ENCODE measurements around the gene HS3ST3B1.

DNA sequence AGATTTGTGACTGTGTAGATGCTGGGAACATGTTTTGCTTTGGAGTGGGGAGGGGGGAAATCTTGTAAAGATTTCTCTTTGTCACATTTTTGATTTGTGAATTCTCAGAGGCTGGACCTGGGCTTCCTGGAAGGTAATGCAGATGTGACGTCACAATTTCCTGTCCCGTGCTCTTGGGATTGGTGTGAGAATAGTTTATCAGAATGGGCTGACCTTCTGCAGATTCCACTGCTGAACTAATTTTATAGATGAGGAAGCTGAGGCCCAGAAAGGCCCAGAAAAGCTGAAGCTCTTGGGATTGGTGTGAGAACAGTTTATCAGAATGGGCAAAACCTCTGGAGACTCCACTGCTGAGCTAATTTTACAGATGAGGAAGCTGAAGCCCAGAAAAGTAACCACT, 34.0 kb downstream of the HS3ST3B1 start:
- TF ChIP-seq, protein P1, sequence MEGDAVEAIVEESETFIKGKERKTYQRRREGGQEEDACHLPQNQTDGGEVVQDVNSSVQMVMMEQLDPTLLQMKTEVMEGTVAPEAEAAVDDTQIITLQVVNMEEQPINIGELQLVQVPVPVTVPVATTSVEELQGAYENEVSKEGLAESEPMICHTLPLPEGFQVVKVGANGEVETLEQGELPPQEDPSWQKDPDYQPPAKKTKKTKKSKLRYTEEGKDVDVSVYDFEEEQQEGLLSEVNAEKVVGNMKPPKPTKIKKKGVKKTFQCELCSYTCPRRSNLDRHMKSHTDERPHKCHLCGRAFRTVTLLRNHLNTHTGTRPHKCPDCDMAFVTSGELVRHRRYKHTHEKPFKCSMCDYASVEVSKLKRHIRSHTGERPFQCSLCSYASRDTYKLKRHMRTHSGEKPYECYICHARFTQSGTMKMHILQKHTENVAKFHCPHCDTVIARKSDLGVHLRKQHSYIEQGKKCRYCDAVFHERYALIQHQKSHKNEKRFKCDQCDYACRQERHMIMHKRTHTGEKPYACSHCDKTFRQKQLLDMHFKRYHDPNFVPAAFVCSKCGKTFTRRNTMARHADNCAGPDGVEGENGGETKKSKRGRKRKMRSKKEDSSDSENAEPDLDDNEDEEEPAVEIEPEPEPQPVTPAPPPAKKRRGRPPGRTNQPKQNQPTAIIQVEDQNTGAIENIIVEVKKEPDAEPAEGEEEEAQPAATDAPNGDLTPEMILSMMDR (IDR thresholded peaks at IDR 0.05; ENCODE audit: insufficient read depth, low read depth, low read length), result no peak
- TF ChIP-seq EZH2 (IDR thresholded peaks at IDR 0.05; ENCODE audit: insufficient read depth, low read length), result no peak

Measured in astrocyte (in vitro differentiated cells and primary cell).